Suprapubic skin (tissue), 4 donors: ENCODE results near the gene SULF2. TPM values are rescaled to one million over a fixed set of nuclear protein-coding genes. Genes with fewer than 3 reads are reported as not detected.

Source experiments
- DNase-seq, 2 donors: peaks; one replicate each; pipeline ENCODE4 v3.0.0-alpha.2; 2019; ENCODE audit warnings: low spot score in 2 of 2
- H3K27ac ChIP-seq: fragments of 200-600 bp; sonication (generic); one replicate; pipeline ENCODE4 v1.5.1; 2019
- H3K27me3 ChIP-seq: fragments of 200-600 bp; sonication (generic); one replicate; pipeline ENCODE4 v1.5.1; 2019
- H3K36me3 ChIP-seq: fragments of 200-600 bp; sonication (generic); one replicate; pipeline ENCODE4 v1.5.1; 2019
- H3K4me1 ChIP-seq: fragments of 200-600 bp; sonication (generic); one replicate; pipeline ENCODE4 v1.5.1; 2019
- H3K4me3 ChIP-seq: fragments of 200-600 bp; sonication (generic); one replicate; pipeline ENCODE4 v1.5.1; 2019; ENCODE audit warnings: mild to moderate bottlenecking
- H3K9me3 ChIP-seq: fragments of 200-600 bp; sonication (generic); one replicate; pipeline ENCODE4 v1.5.1; 2019
- EP300 ChIP-seq: sonication (generic); formaldehyde crosslinking; IDR thresholded peaks from one replicate; pipeline ENCODE4 v1.6.1; 2017; ENCODE audit warnings: antibody characterized with exemption
- POLR2A ChIP-seq, 2 donors: fragments of 450-650 bp; IDR thresholded peaks; one replicate each; pipeline ENCODE4 v1.6.1; 2017; ENCODE audit warnings: antibody characterized with exemption in 2 of 2, mild to moderate bottlenecking in 2 of 2, moderate library complexity in 2 of 2
- POLR2AphosphoS5 ChIP-seq, 3 donors: sonication (generic); formaldehyde crosslinking; IDR thresholded peaks; one replicate each; pipeline ENCODE4 v1.6.1; 2017; ENCODE audit warnings: antibody characterized with exemption in 3 of 3
- WGBS: methylation state at CpG from one replicate; pipeline ENCODE4 v1.1.5; 2018; 5-methylcytosine and 5-hydroxymethylcytosine counted together
- total RNA-seq, 4 donors: library from RNA; depleted of rRNA; stranded (reverse); fragments of >200 nt; gene quantifications; one replicate each; pipeline ENCODE4 v1.1.0, GENCODE V29; 2016
- TF ChIP-seq, protein P1 (sequence below), 2 donors: fragments of 200-600 bp in 1 of 2; fragments of 450-650 bp in 1 of 2; sonication (generic) in 1 of 2; IDR thresholded peaks; one replicate each; pipeline ENCODE4 v1.5.1; 2016 to 2019; ENCODE audit warnings: antibody characterized with exemption in 2 of 2, mild to moderate bottlenecking in 1 of 2, moderate library complexity in 1 of 2

The SULF2 gene
- total RNA-seq, 4 donors from 2014 or later: 28.4 to 95.4 (median 57.5) TPM

DNA sequence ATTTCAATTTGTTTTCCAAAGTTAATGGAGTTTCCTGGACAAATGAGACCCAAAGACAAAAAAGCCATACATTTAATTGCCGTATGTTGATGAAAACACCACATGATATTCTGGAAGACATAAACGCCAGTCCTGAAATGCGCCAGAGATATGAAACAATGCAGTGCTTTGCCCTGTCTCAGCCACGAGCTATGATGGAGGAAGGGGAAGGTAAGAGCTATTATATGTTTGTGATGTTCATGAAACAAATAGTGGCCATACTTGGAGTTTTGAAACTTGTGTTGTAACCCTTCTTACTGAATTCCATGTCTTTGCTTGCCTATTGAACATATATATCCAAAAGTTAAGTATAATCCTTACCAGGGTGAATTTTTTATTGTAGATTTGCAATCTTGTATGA lies 157.7 kb downstream of the SULF2 start:
- TF ChIP-seq POLR2A (IDR thresholded peaks at IDR 0.05) (no peak), EP300 (no peak)
- H3K36me3 ChIP-seq: peaks cover 67% of the 10 kb centered on the region
- no peak overlapping the region for H3K4me3 ChIP-seq
- H3K4me1 ChIP-seq: no peaks in the 10 kb centered on the region
- H3K9me3 ChIP-seq: no peaks in the 10 kb centered on the region
- no peaks in the 10 kb centered on the region for H3K27me3 ChIP-seq
- DNase-seq: no peak
- WGBS: 91% methylated on average over 4 of the region's 4 CpGs
- H3K27ac ChIP-seq: no peak overlapping the region

DNA sequence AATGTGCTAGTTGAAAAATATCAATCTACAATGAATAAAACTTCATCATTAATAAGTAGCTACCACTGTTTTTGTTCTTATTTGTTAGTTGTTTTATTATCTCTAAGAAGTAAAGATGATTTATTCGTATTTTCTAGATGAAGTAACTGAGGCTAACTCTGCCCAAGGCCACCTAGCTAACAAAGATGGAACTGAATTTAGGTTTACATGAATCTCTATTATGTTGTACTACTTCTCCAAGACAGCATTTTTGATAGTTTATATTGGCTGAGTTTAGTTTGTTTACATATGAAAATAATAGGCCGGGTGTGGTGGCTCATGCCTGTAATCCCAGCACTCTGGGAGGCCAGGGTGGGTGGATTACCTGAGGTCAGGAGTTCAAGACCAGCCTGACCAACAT lies 162.1 kb downstream of the SULF2 start:
- Histone ChIP-seq H3K27me3 (no peaks in the 10 kb centered on the region), H3K4me1 (peaks cover 7% of the 10 kb centered on the region), H3K9me3 (no peaks in the 10 kb centered on the region), H3K36me3 (peaks cover 38% of the 10 kb centered on the region), H3K4me3 (no peak overlapping the region), H3K27ac (no peak overlapping the region)
- no peak for TF ChIP-seq POLR2AphosphoS5 (IDR thresholded peaks at IDR 0.05)
- no peak for TF ChIP-seq EP300
- TF ChIP-seq, protein P1, sequence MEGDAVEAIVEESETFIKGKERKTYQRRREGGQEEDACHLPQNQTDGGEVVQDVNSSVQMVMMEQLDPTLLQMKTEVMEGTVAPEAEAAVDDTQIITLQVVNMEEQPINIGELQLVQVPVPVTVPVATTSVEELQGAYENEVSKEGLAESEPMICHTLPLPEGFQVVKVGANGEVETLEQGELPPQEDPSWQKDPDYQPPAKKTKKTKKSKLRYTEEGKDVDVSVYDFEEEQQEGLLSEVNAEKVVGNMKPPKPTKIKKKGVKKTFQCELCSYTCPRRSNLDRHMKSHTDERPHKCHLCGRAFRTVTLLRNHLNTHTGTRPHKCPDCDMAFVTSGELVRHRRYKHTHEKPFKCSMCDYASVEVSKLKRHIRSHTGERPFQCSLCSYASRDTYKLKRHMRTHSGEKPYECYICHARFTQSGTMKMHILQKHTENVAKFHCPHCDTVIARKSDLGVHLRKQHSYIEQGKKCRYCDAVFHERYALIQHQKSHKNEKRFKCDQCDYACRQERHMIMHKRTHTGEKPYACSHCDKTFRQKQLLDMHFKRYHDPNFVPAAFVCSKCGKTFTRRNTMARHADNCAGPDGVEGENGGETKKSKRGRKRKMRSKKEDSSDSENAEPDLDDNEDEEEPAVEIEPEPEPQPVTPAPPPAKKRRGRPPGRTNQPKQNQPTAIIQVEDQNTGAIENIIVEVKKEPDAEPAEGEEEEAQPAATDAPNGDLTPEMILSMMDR (IDR thresholded peaks at IDR 0.05): no peak
- no peak for TF ChIP-seq POLR2A (IDR thresholded peaks at IDR 0.05)
- DNase-seq: no peak
- 85% methylated on average over 2 of the region's 2 CpGs for WGBS

DNA sequence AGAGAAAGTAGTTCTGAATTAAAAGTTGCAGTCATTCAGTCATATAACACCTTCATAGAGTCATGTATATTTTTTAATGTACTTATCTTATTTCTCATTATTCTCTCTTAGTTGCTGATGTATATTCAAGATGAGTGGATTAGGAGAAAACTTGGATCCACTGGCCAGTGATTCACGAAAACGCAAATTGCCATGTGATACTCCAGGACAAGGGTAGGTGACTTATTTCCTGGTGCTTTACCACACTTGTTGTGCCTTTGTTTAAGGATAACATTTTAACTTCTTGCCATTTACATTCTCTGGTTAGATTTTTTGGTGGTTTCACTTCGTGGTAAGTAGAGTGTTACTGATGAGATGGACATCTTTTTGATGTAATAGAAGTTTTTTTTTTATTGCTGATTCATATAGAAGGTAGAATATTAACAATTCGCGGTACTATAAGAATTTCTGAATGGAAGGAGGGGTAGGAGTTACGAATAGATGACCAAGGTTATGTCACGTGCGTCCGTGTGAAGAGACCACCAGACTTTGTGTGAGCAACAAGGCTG lies 163.1 kb downstream of the SULF2 start:
- H3K27ac ChIP-seq: no peak overlapping the region
- H3K9me3 ChIP-seq: no peaks in the 10 kb centered on the region
- peaks cover 7% of the 10 kb centered on the region for H3K4me1 ChIP-seq
- H3K27me3 ChIP-seq: no peaks in the 10 kb centered on the region
- DNase-seq: no peak
- WGBS: 94% methylated on average over 9 of the region's 9 CpGs
- H3K4me3 ChIP-seq: no peak overlapping the region
- TF ChIP-seq EP300 (no peak), POLR2AphosphoS5 (IDR thresholded peaks at IDR 0.05) (no peak), POLR2A (IDR thresholded peaks at IDR 0.05) (no peak)
- TF ChIP-seq, protein P1 (IDR thresholded peaks at IDR 0.05): no peak
- H3K36me3 ChIP-seq: peaks cover 32% of the 10 kb centered on the region

DNA sequence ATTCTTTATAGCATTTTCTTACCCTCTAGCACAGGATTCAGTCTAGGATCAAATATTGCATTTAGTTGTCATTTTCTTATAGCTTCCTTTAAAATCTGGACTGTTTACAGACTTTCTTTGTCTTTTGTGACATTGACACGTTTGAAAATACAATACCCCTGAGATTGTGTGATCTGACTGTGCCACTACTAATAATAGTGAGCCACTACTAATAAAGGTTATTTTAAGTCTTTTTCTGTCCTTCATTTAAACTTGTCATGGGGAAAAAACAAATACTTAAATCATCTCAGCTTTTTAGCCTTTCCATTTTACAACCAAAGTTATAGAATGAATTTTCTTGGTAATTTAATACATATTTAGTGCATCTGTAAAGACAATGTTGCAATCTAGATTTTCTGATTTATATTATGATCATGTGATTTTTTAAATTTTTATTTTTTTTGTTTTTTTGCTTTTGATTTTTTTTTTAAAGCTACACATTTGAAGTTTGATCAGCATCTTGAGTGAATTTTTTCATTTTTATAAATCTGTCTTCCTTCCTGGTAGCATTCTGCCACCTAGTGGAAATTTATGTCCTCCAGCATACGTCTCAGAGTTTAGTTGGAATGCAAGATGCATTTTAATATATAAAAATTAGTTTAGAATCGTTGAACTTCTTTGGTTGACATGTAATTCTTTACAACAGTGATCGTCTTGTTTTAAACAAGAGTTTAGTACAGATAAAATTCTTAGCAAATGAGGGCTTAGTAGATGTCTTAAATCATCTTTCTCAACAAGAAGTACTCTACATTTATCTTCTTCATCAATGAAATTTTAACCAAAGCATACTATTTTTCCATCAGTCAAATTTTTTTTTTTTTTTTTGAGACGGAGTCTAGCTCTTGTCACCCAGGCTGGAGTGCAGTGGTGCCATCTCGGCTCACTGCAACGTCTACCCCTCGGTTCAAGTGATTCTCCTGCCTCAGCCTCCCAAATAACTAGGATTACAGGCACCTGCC lies 164.2 kb downstream of the SULF2 start:
- Histone ChIP-seq H3K27ac (no peak overlapping the region), H3K4me3 (no peak overlapping the region), H3K9me3 (no peaks in the 10 kb centered on the region), H3K36me3 (peaks cover 26% of the 10 kb centered on the region), H3K4me1 (peaks cover 7% of the 10 kb centered on the region), H3K27me3 (no peaks in the 10 kb centered on the region)
- WGBS: 47% methylated on average over 8 of the region's 8 CpGs
- TF ChIP-seq, protein P1 (IDR thresholded peaks at IDR 0.05): peak; percentile 63 to 70
- no peak for TF ChIP-seq EP300
- no peak for DNase-seq

DNA sequence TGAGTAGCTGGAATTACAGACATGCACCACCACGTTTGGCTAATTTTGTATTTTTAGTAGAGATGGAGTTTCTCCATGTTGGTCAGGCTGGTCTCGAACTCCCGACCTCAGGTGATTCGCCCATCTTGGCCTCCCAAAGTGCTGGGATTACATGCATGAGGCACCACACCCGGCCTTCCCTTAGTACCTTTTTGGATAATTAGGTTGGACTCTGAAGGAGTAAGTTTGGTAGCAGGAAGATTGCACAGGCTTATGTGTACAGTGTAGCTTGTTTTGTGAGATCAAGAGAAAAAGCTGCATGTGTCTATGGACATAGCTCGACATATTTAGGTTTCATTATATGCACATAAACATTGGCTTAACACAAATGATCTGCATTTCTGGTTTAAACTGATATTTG lies 166.8 kb downstream of the SULF2 start:
- TF ChIP-seq EP300: no peak
- TF ChIP-seq POLR2A (IDR thresholded peaks at IDR 0.05): no peak
- TF ChIP-seq POLR2AphosphoS5 (IDR thresholded peaks at IDR 0.05): no peak
- Histone ChIP-seq H3K4me3 (no peak overlapping the region), H3K27ac (no peak overlapping the region), H3K36me3 (peaks cover 9% of the 10 kb centered on the region), H3K27me3 (no peaks in the 10 kb centered on the region), H3K9me3 (no peaks in the 10 kb centered on the region), H3K4me1 (peaks cover 7% of the 10 kb centered on the region)
- DNase-seq: no peak
- 89% methylated on average over 6 of the region's 6 CpGs for WGBS

DNA sequence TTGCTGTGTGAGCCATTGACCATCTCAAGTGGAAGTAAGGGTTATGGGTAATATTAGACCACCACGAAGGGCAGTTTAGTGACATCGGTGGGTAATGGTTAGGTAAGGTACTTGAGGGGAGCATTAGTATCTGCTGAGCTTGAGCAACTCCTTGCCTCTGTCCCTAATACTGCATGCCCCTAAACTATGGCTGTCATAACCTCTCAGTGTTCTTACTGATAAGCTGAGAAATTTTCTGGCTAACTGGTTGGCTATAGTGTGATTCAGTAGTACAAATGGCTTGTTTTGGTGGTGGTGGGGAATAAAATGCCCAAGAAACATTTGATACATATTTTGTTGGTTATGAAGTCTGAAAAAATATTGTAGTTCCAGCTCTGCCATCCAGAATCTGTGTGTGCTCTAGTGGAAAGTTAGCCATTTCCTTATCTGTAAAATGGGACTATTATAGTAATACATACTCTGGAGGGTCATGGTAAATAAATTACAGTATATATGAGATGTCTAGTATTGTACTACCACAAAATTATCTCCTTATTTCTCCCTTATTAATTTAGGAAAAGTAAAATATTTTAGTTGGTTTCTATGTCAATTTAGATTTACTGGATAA lies 170.5 kb downstream of the SULF2 start:
- no peak overlapping the region for H3K27ac ChIP-seq
- DNase-seq: no peak
- WGBS: 98% methylated on average over 2 of the region's 2 CpGs
- no peak overlapping the region for H3K4me3 ChIP-seq
- peaks cover 13% of the 10 kb centered on the region for H3K4me1 ChIP-seq
- TF ChIP-seq POLR2AphosphoS5 (IDR thresholded peaks at IDR 0.05): no peak
- no peak for TF ChIP-seq POLR2A (IDR thresholded peaks at IDR 0.05)
- TF ChIP-seq, protein P1 (IDR thresholded peaks at IDR 0.05): no peak
- no peak for TF ChIP-seq EP300
- H3K9me3 ChIP-seq: no peaks in the 10 kb centered on the region
- H3K27me3 ChIP-seq: no peaks in the 10 kb centered on the region
- H3K36me3 ChIP-seq: no peaks in the 10 kb centered on the region
